ENCODE results near the gene AHI1.

- TF ChIP-seq CTCF (IDR thresholded peaks at IDR 0.05; ENCODE audit: insufficient read depth, low read depth, low read length) (no peak), EZH2 (IDR thresholded peaks at IDR 0.05; ENCODE audit: insufficient read depth, low read length) (no peak)
Observed at GRCh38 chr6:135268263-135268662, 229.3 kb downstream of the AHI1 start.

Measured in astrocyte (in vitro differentiated cells and primary cell).